Measurements from ENCODE around the gene TMEM179. TPM values are rescaled to one million over a fixed set of nuclear protein-coding genes. Genes with fewer than 3 reads are reported as not detected.

The TMEM179 gene
- polyA plus RNA-seq, 1 experiment = 0.10 TPM

DNA sequence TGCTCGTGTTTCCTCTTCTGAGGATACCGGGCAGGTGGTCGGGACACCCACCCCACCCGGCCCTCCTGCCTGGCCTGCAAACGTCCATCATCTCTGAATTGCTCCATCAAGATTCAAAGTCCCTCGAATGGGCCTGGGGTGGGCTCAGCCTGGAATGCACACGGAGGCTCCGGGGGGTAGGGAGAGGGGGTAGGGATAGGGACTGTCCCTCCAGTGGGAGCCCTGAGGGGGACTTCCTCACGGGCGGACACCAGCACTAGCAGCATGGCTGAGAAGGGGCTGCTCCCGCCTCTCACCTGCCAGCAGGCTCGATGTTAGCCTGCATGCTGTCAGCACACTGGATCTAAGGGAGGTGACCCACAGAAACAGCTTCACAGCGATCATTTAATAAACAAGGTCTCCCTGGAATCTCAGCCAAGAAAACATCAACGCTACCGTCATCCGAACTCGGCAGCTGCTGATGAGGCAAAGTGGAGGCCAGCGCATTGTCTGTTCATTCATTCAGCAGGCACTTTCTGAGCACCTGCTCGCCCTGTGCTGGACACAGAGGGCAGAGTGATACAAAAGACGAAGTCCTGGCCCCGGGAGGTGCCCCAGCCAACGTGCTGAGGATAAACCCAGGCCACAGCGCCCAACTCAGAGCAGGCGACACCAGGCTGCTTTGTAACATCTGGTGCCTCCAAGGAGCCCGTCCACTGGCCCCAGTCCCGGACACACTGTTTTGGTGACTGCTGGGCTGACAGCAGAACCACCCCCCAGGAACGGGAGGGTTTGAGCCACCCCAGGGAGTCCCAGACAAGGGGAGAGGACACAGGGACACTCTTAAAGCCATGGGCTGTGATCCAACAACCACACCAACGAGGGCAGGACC lies 6.3 kb downstream of the TMEM179 start:
- CTCF ChIA-PET = no interaction called here
- TF ChIP-seq, protein P1, sequence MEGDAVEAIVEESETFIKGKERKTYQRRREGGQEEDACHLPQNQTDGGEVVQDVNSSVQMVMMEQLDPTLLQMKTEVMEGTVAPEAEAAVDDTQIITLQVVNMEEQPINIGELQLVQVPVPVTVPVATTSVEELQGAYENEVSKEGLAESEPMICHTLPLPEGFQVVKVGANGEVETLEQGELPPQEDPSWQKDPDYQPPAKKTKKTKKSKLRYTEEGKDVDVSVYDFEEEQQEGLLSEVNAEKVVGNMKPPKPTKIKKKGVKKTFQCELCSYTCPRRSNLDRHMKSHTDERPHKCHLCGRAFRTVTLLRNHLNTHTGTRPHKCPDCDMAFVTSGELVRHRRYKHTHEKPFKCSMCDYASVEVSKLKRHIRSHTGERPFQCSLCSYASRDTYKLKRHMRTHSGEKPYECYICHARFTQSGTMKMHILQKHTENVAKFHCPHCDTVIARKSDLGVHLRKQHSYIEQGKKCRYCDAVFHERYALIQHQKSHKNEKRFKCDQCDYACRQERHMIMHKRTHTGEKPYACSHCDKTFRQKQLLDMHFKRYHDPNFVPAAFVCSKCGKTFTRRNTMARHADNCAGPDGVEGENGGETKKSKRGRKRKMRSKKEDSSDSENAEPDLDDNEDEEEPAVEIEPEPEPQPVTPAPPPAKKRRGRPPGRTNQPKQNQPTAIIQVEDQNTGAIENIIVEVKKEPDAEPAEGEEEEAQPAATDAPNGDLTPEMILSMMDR (IDR thresholded peaks at IDR 0.05; ENCODE audit: low read depth, low read length) = no peak

DNA sequence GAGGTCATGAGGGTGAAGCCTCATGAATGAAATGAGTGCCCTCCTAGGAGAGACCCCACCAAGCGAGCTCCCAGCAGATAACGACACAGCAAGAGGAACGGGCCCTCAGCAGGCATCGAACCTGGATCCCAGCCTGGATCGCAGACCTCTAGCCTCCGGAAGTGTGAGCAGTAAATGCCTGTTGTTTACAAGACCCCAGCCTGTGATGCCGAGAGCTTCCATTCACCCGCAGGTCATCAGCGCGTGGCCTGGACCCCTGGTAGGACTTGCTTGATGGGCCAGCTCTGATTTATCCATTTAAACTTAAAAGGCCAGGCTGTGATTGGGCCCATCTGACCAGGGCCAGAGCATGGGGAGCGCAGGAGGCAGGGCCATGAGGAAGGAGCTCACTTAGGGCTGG lies 7.0 kb downstream of the TMEM179 start:
- Histone ChIP-seq H3K27me3 (ENCODE audit: control insufficient read depth, insufficient read depth, low read length) (no peaks in the 10 kb centered on the region), H3K9me3 (ENCODE audit: control insufficient read depth, insufficient read depth, low read length) (no peaks in the 10 kb centered on the region), H3K27ac (ENCODE audit: low read depth, low read length) (no peak overlapping the region), H3K4me3 (ENCODE audit: low read depth, low read length) (no peak overlapping the region)
- no peak for DNase-seq (ENCODE audit: low read depth, low spot score)
- TF ChIP-seq, protein P1 (IDR thresholded peaks at IDR 0.05; ENCODE audit: low read depth, low read length) = no peak
- CTCF ChIA-PET = no interaction called here
- POLR2A ChIA-PET = no interaction called here

More for the DNA sequence above, 6.3 kb downstream of the TMEM179 start:
- no peaks in the 10 kb centered on the region for H3K9me3 ChIP-seq (ENCODE audit: control insufficient read depth, insufficient read depth, low read length)
- POLR2A ChIA-PET = no interaction called here
- no peak for DNase-seq (ENCODE audit: low read depth, low spot score)
- H3K27ac ChIP-seq (ENCODE audit: low read depth, low read length) = no peak overlapping the region
- no peaks in the 10 kb centered on the region for H3K27me3 ChIP-seq (ENCODE audit: control insufficient read depth, insufficient read depth, low read length)
- no peak overlapping the region for H3K4me3 ChIP-seq (ENCODE audit: low read depth, low read length)

DNA sequence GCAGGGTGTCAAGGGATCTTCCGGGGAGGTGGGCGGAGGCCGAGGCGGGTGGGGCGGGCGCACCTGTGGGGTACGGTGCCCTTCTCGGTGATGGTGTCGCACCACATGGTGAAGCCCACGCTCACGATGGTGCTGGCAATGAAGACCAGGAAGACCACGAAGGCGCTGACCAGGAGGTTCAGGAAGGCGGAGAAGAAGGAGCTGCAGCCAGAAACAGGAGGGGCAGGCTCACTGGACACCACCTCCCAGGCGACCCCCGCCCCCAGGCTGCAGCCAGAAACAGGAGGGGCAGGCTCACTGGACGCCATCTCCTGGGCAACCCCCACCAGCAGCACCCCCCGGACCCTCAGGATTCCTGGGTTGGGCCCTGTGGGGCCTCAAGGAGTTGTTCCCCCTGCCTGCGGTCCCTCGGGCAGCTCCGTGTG lies 7.6 kb downstream of the TMEM179 start:
- H3K4me3 ChIP-seq (ENCODE audit: low read depth, low read length) = no peak overlapping the region
- no peaks in the 10 kb centered on the region for H3K27me3 ChIP-seq (ENCODE audit: control insufficient read depth, insufficient read depth, low read length)
- ChIA-PET POLR2A (no interaction called here), CTCF (no interaction called here)
- no peaks in the 10 kb centered on the region for H3K9me3 ChIP-seq (ENCODE audit: control insufficient read depth, insufficient read depth, low read length)
- DNase-seq (ENCODE audit: low read depth, low spot score) = no peak
- H3K27ac ChIP-seq (ENCODE audit: low read depth, low read length) = no peak overlapping the region
- TF ChIP-seq, protein P1 (IDR thresholded peaks at IDR 0.05; ENCODE audit: low read depth, low read length) = no peak

DNA sequence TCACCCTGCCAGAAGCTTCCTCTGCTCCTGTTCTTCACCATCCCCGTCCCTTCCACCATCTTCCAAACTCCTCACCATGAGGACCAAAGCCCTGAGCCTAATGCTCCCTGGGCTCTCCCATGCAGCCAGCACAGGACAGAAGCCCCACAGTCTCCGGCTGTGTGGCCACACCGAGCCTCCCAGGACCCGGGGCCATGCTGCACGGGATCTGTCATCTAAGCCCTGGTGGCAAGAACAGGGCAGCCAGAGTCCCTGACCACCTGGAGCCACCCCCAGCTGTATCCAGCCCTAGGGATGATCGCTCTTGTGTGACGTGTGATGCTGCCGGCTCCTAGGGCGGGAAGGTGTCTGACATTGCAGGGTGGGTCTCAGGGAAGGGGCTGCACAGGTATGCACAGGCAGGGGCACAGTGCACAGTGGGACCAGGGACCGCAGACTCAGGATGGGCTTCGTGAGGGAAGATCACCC lies 8.1 kb downstream of the TMEM179 start:
- CTCF ChIA-PET = no interaction called here
- H3K9me3 ChIP-seq (ENCODE audit: control insufficient read depth, insufficient read depth, low read length) = no peaks in the 10 kb centered on the region
- TF ChIP-seq, protein P1 (IDR thresholded peaks at IDR 0.05; ENCODE audit: low read depth, low read length) = no peak

DNA sequence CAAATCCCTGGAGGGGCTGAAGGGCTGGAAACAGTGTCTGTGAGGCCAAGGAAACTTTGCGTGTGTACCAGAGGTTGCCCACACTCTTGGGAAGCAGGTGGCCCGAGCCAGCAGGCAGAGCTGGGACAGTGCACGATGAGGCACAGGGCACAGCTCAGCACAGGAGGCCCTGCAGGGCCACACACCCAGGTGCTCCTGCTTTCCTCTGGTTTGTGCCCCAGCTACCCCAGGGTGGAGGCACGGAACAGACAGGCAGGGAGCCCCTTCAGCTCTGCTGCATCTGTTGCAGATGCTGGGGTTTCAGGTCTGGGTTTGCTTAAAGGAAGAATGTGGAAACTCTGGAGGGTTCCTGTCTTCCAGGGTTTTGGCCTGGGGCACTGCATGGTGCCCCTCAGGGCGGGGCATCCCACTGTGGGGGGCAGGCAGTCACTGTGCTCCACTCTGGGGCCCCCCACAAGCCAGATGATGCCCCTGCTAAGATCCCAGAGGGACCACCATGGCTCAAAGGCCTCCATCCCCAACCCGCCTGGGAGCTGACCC lies 8.6 kb downstream of the TMEM179 start:
- no peak overlapping the region for H3K4me3 ChIP-seq (ENCODE audit: low read depth, low read length)
- no peak overlapping the region for H3K27ac ChIP-seq (ENCODE audit: low read depth, low read length)
- ChIA-PET CTCF (no interaction called here), POLR2A (interaction anchor here (0.7 kb wide), 1 partner anchor 14 kb away, joined by 3 read pairs; no protein-coding TSS in a partner anchor)
- DNase-seq (ENCODE audit: low read depth, low spot score) = no peak
- no peaks in the 10 kb centered on the region for H3K9me3 ChIP-seq (ENCODE audit: control insufficient read depth, insufficient read depth, low read length)
- TF ChIP-seq, protein P1 (IDR thresholded peaks at IDR 0.05; ENCODE audit: low read depth, low read length) = no peak
- H3K27me3 ChIP-seq (ENCODE audit: control insufficient read depth, insufficient read depth, low read length) = no peaks in the 10 kb centered on the region

More for the DNA sequence above, 8.1 kb downstream of the TMEM179 start:
- DNase-seq (ENCODE audit: low read depth, low spot score) = no peak
- Histone ChIP-seq H3K4me3 (ENCODE audit: low read depth, low read length) (no peak overlapping the region), H3K27ac (ENCODE audit: low read depth, low read length) (no peak overlapping the region), H3K27me3 (ENCODE audit: control insufficient read depth, insufficient read depth, low read length) (no peaks in the 10 kb centered on the region)
- POLR2A ChIA-PET = interaction anchor here (0.7 kb wide), 1 partner anchor 15 kb away, joined by 3 read pairs; no protein-coding TSS in a partner anchor

Measured in AG04450 (cell line).